Gastrocnemius medialis (tissue), 4 donors: ENCODE results near the gene AKAIN1. TPM values are rescaled to one million over a fixed set of nuclear protein-coding genes. Genes with fewer than 3 reads are reported as not detected.
A peak's percentile ranks its signal among the peaks of the same experiment; 100 is the strongest.

Source experiments
- ATAC-seq, 2 donors: fragments of 150-250 bp; one replicate each; pipeline ENCODE4 v1.9.1; 2016
- DNase-seq, 2 donors: peaks; one replicate each; pipeline ENCODE4 v3.0.0-alpha.2; 2019
- H3K27ac ChIP-seq, 4 donors: fragments of 200-600 bp; sonication (generic); 1 replicate in 1 of 4; 2 replicates in 3 of 4; pipeline ENCODE4 v1.5.1; 2016 to 2018; ENCODE audit warnings: mild to moderate bottlenecking in 2 of 4, moderate library complexity in 1 of 4
- H3K27me3 ChIP-seq, 3 donors: fragments of 200-600 bp; sonication (generic) in 2 of 3; 1 replicate in 1 of 3; 2 replicates in 2 of 3; pipeline versions ENCODE4 v1.5.1 to v1.6.0; 2016 to 2019; ENCODE audit warnings: mild to moderate bottlenecking in 1 of 3, moderate library complexity in 1 of 3
- H3K36me3 ChIP-seq, 2 donors: fragments of 200-600 bp; sonication (generic) in 1 of 2; one replicate each; pipeline ENCODE4 v1.5.1; 2017 to 2018
- H3K4me1 ChIP-seq, 2 donors: fragments of 200-600 bp; sonication (generic) in 1 of 2; one replicate each; pipeline ENCODE4 v1.5.1; 2016 to 2017; ENCODE audit warnings: mild to moderate bottlenecking in 2 of 2
- H3K4me3 ChIP-seq, 4 donors: fragments of 200-600 bp; sonication (generic) in 3 of 4; 1 replicate in 1 of 4; 2 replicates in 3 of 4; pipeline ENCODE4 v1.5.1; 2016 to 2019; ENCODE audit warnings: mild to moderate bottlenecking in 2 of 4
- H3K9me3 ChIP-seq, 3 donors: fragments of 200-600 bp; sonication (generic) in 2 of 3; 1 replicate in 1 of 3; 2 replicates in 2 of 3; pipeline ENCODE4 v1.5.1; 2016 to 2019
- POLR2A ChIP-seq, 2 donors: fragments of 450-650 bp; IDR thresholded peaks; one replicate each; pipeline ENCODE4 v1.6.1; 2017; ENCODE audit warnings: antibody characterized with exemption in 2 of 2, mild to moderate bottlenecking in 2 of 2, moderate library complexity in 2 of 2
- in situ Hi-C, 4 donors: fragments of 200-750 bp; cut with MboI; loops; one replicate each; pipeline versions ENCODE4 v1.15.0 to v1.8.0; 2017; ENCODE audit warnings: low sequenced_read_pairs in 4 of 4
- intact Hi-C: fragments of 100-400 bp; cut with DNase I; formaldehyde crosslinking; loops from one replicate; pipeline ENCODE4 v1.15.1; 2023; ENCODE audit warnings: low total_unique reads
- total RNA-seq, 4 donors: library from RNA; depleted of rRNA; stranded (reverse); fragments of >200 nt; gene quantifications; one replicate each; pipeline versions ENCODE4 v1.1.0 to v1.2.3, GENCODE V29; 2016
- TF ChIP-seq, protein P1 (sequence below), 5 experiments: fragments of 450-650 bp in 3 of 5; fragments of 200-600 bp in 2 of 5; sonication (generic) in 2 of 5; IDR thresholded peaks in 4 of 5; conservative IDR thresholded peaks in 1 of 5; 1 replicate in 4 of 5; 2 replicates in 1 of 5; pipeline ENCODE4 v1.5.1; 2016 to 2019; ENCODE audit warnings: antibody characterized with exemption in 5 of 5, mild to moderate bottlenecking in 3 of 5, moderate library complexity in 3 of 5

Gene AKAIN1, protein sequence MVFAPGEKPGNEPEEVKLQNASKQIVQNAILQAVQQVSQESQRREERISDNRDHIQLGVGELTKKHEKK
- total RNA-seq, result not detected

DNA sequence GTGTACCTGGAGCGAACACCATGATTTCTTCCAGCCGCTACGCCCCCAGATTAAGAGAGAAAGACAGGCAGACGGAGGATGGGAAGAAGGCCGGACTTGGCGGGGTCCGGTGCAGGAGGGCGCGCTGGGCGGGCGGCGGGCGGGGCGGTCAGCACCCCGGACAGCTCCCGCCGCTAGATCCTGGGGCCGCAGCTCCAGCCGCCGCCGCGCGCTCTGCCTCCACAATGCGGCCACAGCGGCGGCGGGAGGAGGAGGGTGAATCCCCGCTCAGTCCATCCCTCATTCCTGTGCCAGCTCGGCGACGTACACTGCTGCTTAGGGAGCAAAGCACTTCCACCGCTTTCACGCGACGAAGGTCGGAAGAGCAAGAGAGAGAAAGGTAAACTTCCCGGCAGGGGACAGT lies at the start of gene AKAIN1:
Gene AKAIN1, minus strand, starts transcription at position 226 of the 403 bp plus-strand sequence. Its CDS starts 204 bp downstream, at position 22.
- Histone ChIP-seq H3K27ac (no peak within 1 kb of the TSS), H3K36me3 (no peaks in the 10 kb centered on the region), H3K4me1 (no peaks in the 10 kb centered on the region), H3K27me3 (peaks cover 40 to 53% (median 46%) of the 10 kb centered on the region in 3 donors), H3K9me3 (no peaks in the 10 kb centered on the region), H3K4me3 (no peak within 1 kb of the TSS)
- intact Hi-C loops, result no loop called here
- ATAC-seq (no peak), DNase-seq (no peak)
- in situ Hi-C loops, result no loop called here
- TF ChIP-seq, protein P1, sequence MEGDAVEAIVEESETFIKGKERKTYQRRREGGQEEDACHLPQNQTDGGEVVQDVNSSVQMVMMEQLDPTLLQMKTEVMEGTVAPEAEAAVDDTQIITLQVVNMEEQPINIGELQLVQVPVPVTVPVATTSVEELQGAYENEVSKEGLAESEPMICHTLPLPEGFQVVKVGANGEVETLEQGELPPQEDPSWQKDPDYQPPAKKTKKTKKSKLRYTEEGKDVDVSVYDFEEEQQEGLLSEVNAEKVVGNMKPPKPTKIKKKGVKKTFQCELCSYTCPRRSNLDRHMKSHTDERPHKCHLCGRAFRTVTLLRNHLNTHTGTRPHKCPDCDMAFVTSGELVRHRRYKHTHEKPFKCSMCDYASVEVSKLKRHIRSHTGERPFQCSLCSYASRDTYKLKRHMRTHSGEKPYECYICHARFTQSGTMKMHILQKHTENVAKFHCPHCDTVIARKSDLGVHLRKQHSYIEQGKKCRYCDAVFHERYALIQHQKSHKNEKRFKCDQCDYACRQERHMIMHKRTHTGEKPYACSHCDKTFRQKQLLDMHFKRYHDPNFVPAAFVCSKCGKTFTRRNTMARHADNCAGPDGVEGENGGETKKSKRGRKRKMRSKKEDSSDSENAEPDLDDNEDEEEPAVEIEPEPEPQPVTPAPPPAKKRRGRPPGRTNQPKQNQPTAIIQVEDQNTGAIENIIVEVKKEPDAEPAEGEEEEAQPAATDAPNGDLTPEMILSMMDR (IDR thresholded peaks at IDR 0.05 in 4 of 5, conservative IDR thresholded peaks at IDR 0.05 in 1 of 5), result no peak
- no peak for TF ChIP-seq POLR2A (IDR thresholded peaks at IDR 0.05)

DNA sequence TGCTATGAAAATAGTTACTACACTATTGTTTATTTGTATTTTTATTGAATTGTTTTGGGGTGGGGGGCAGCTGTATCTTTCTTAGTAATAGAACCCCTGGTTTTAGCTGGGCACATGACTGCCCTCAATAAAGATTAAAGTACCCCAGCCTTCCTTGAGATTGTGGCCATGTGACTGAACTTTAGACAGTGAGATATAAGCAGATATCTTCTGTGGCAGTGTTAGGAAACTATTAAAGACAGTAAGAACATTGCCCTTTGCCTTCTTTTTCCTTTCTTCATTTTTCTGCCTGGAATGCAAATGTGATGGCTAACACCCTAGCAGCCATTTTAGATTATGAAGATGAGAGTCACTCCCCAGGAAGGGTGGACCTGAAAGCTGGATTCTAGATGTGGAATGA lies 47.9 kb upstream of the AKAIN1 start:
- Histone ChIP-seq H3K4me3 (no peak overlapping the region), H3K9me3 (no peaks in the 10 kb centered on the region), H3K27me3 (no peaks in the 10 kb centered on the region), H3K27ac (no peak overlapping the region), H3K36me3 (peaks cover 0 to 37% of the 10 kb centered on the region in 2 donors), H3K4me1 (peaks cover 12 to 21% of the 10 kb centered on the region in 2 donors)
- no peak for TF ChIP-seq POLR2A (IDR thresholded peaks at IDR 0.05)
- TF ChIP-seq, protein P1 (IDR thresholded peaks at IDR 0.05 in 4 of 5, conservative IDR thresholded peaks at IDR 0.05 in 1 of 5), result no peak
- no peak for DNase-seq
- in situ Hi-C loops (no loop called here), intact Hi-C loops (no loop called here)
- no peak for ATAC-seq

DNA sequence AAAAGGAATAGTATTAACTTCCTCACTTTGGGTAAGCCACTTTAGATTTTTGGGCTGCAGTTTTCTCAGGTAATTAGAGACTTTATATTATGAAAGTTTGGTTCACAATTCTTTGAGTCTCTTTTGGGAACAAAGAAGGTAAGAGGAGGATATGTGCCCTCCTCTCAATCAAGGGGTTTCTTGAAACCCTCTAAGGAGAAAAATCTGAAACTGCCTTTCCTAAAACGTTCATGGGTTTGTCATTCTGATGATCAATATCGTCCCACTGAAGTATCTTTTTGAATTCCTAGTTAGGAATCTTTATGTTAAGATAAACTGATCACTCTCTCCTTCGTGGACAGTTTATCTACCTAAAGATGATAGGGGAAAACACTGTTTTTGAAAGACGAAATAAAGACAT lies 42.4 kb upstream of the AKAIN1 start:
- DNase-seq (no peak), ATAC-seq (no peak)
- no peaks in the 10 kb centered on the region for H3K9me3 ChIP-seq
- peaks cover 39 to 46% of the 10 kb centered on the region in 2 donors for H3K4me1 ChIP-seq
- in situ Hi-C loops (loop anchor here in 3 of 4 donors (5.0 to 10.0 kb wide), 3 partner anchors 48 to 55 kb away; partner anchors contain the start of gene ZBTB14 (in 1 of the 3)), intact Hi-C loops (no loop called here)
- TF ChIP-seq POLR2A (IDR thresholded peaks at IDR 0.05), result no peak
- TF ChIP-seq, protein P1 (IDR thresholded peaks at IDR 0.05 in 4 of 5, conservative IDR thresholded peaks at IDR 0.05 in 1 of 5), result no peak
- H3K36me3 ChIP-seq, result peaks cover 0 to 34% of the 10 kb centered on the region in 2 donors
- peak overlapping the region; percentile 76 to 89 (median 82) for H3K4me3 ChIP-seq
- no peaks in the 10 kb centered on the region for H3K27me3 ChIP-seq
- peak overlapping the region; percentile 96 to 99 (median 98) for H3K27ac ChIP-seq

DNA sequence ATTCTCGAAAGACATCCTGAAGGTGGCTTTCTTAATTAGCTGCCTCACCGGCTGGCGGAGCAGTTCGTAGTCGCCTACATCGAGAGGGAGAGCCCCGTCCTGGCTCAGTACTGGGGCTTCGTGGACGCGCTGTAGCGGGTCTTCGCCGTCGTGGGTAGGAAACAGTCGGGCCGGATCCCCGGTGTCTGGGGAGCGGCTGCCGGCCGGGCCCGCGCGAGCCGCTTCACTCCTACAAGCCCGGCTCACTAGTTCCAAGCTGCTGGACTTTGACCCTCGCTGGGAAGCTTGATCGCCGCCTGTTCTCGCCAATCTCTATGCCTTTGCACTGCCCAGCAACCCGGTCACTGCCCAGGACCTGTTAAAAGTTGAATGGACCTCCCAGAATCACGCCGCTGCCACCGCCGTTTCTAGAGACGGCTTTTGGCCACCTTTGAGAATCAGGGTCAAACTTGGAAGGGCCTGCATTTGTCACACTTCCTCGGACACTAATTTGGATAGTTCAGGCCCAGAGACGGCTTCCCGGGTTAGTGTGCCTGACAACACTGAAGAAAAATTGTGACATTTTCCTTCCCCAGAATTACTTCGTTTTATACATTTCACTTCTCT lies 41.4 kb upstream of the AKAIN1 start:
- Histone ChIP-seq H3K27me3 (no peaks in the 10 kb centered on the region), H3K4me3 (peak overlapping the region; percentile 76 to 89 (median 82)), H3K27ac (peak overlapping the region; percentile 96 to 99 (median 98)), H3K4me1 (peaks cover 39 to 46% of the 10 kb centered on the region in 2 donors), H3K36me3 (peaks cover 0 to 24% of the 10 kb centered on the region in 2 donors), H3K9me3 (no peaks in the 10 kb centered on the region)
- TF ChIP-seq POLR2A (IDR thresholded peaks at IDR 0.05), result no peak
- TF ChIP-seq, protein P1 (IDR thresholded peaks at IDR 0.05 in 4 of 5, conservative IDR thresholded peaks at IDR 0.05 in 1 of 5), result no peak
- DNase-seq (peak in 1 of 2 donors; percentile 36), ATAC-seq (peak; percentile 45 to 54)
- intact Hi-C loops (loop anchor here (1.0 kb wide), 1 partner anchor 58 kb away; no protein-coding TSS in a partner anchor), in situ Hi-C loops (loop anchor here in 3 of 4 donors (5.0 to 10.0 kb wide), 3 partner anchors 49 to 56 kb away; partner anchors contain the start of gene ZBTB14 (in 1 of the 3))
